ENCODE measurements around the gene CACNA1I. TPM values are rescaled to one million over a fixed set of nuclear protein-coding genes. Genes with fewer than 3 reads are reported as not detected.

CACNA1I gene
- polyA plus RNA-seq, 3 donors, result 0.08 to 0.13 TPM; not detected in 1

- no peak overlapping the region for H3K27ac ChIP-seq (ENCODE audit: low read depth, low read length)
- WGBS, 3 donors, result 94 to 98% (median 94%) methylated on average over 2 of the region's 2 CpGs
Measured at GRCh38 chr22:39669432-39669831, 98.9 kb downstream of the CACNA1I start.

GRCh38 chr22:39671936-39672335, 101.4 kb downstream of the CACNA1I start:
- H3K27ac ChIP-seq (ENCODE audit: low read depth, low read length), result no peak overlapping the region
- WGBS, 3 donors, result 90 to 94% (median 93%) methylated on average over 3 of the region's 3 CpGs

- H3K27ac ChIP-seq (ENCODE audit: low read depth, low read length), result no peak overlapping the region
- WGBS, 3 donors, result 58 to 71% (median 69%) methylated on average over 7 of the region's 7 CpGs
Measured at GRCh38 chr22:39674536-39674935, 104.0 kb downstream of the CACNA1I start.

- 61 to 67% (median 65%) methylated on average over 10 of the region's 10 CpGs for WGBS, 3 donors
- H3K27ac ChIP-seq (ENCODE audit: low read depth, low read length), result no peak overlapping the region
Measured at GRCh38 chr22:39675947-39676346, 105.4 kb downstream of the CACNA1I start.

- WGBS, 3 donors, result 89 to 92% (median 90%) methylated on average over 12 of the region's 12 CpGs
- H3K27ac ChIP-seq (ENCODE audit: low read depth, low read length), result no peak overlapping the region
Measured at GRCh38 chr22:39677967-39678366, 107.4 kb downstream of the CACNA1I start.

GRCh38 chr22:39678862-39679490, 108.4 kb downstream of the CACNA1I start:
- no peak overlapping the region for H3K27ac ChIP-seq (ENCODE audit: low read depth, low read length)
- 86 to 92% (median 90%) methylated on average over 47 of the region's 47 CpGs for WGBS, 3 donors

GRCh38 chr22:39679652-39680051, 109.1 kb downstream of the CACNA1I start:
- no peak overlapping the region for H3K27ac ChIP-seq (ENCODE audit: low read depth, low read length)
- 86 to 93% (median 92%) methylated on average over 17 of the region's 17 CpGs for WGBS, 3 donors

GRCh38 chr22:39680486-39680885, 109.9 kb downstream of the CACNA1I start:
- no peak overlapping the region for H3K27ac ChIP-seq (ENCODE audit: low read depth, low read length)
- 80 to 96% (median 89%) methylated on average over 9 of the region's 9 CpGs for WGBS, 3 donors

GRCh38 chr22:39681038-39681861, 110.7 kb downstream of the CACNA1I start:
- WGBS, 3 donors, result 81 to 83% (median 82%) methylated on average over 18 of the region's 18 CpGs
- H3K27ac ChIP-seq (ENCODE audit: low read depth, low read length), result no peak overlapping the region

GRCh38 chr22:39682994-39683393, 112.4 kb downstream of the CACNA1I start:
- WGBS, 3 donors, result 76 to 80% (median 77%) methylated on average over 4 of the region's 4 CpGs
- H3K27ac ChIP-seq (ENCODE audit: low read depth, low read length), result no peak overlapping the region

- 87 to 93% (median 91%) methylated on average over 5 of the region's 5 CpGs for whole genome bisulfite sequencing, 3 donors
- H3K27ac ChIP-seq (ENCODE audit: low read depth, low read length), result no peak overlapping the region
Measured at GRCh38 chr22:39683639-39684038, 113.1 kb downstream of the CACNA1I start.

- no peak overlapping the region for H3K27ac ChIP-seq (ENCODE audit: low read depth, low read length)
Measured at GRCh38 chr22:39684702-39685281, 114.2 kb downstream of the CACNA1I start.

GRCh38 chr22:39685336-39686177, 115.0 kb downstream of the CACNA1I start:
- 7 to 8% (median 7%) methylated on average over 48 to 72 of the region's 77 CpGs for WGBS, 3 donors
- H3K27ac ChIP-seq (ENCODE audit: low read depth, low read length), result no peak overlapping the region

More at GRCh38 chr22:39684702-39685281, 114.2 kb downstream of the CACNA1I start:
- 54 to 63% (median 55%) methylated on average over 12 of the region's 12 CpGs for WGBS, 3 donors

- no peak overlapping the region for H3K27ac ChIP-seq (ENCODE audit: low read depth, low read length)
- WGBS, 3 donors, result 41 to 59% (median 49%) methylated on average over 26 to 39 of the region's 39 CpGs
Measured at GRCh38 chr22:39686178-39686620, 115.6 kb downstream of the CACNA1I start.

- no peak overlapping the region for H3K27ac ChIP-seq (ENCODE audit: low read depth, low read length)
- 76 to 81% (median 79%) methylated on average over 17 of the region's 17 CpGs for WGBS, 3 donors
Measured at GRCh38 chr22:39686776-39687525, 116.4 kb downstream of the CACNA1I start.

GRCh38 chr22:39688186-39688785, 117.7 kb downstream of the CACNA1I start:
- no peak overlapping the region for H3K27ac ChIP-seq (ENCODE audit: low read depth, low read length)
- 80 to 85% (median 83%) methylated on average over 13 of the region's 13 CpGs for WGBS, 3 donors

GRCh38 chr22:39689421-39689820, 118.9 kb downstream of the CACNA1I start:
- 88 to 90% (median 89%) methylated on average over 10 of the region's 10 CpGs for WGBS, 3 donors
- H3K27ac ChIP-seq (ENCODE audit: low read depth, low read length), result no peak overlapping the region

Measured in adipose tissue (tissue), 3 donors.